HG02981 (cell line): ENCODE results near the gene PRKCZ.

ENCODE experiments used
- ATAC-seq: cut with Tn5 transposase; IDR thresholded peaks from one replicate; pipeline ENCODE4 v1.9.1; 2021; ENCODE audit warnings: mild to moderate bottlenecking, moderate library complexity; ENCODE audit not compliant: unreplicated experiment

The PRKCZ gene

GRCh38 chr1:2233997-2234761 is 184.0 kb downstream of the PRKCZ start:
- ATAC-seq, result no peak

- ATAC-seq, result no peak
Measured at GRCh38 chr1:2234762-2235113, 184.5 kb downstream of the PRKCZ start.
